Activated CD4-positive, CD25-positive, alpha-beta regulatory T cell treated with anti-CD3 and anti-CD28 coated beads, Interleukin-2, amount 50 U/mL, for 24 hours (primary cell): Measurements from ENCODE around the gene KIRREL3.

Experiments used
- ATAC-seq, 2 donors: fragments of 150-1000 bp; cut with Tn5 transposase; one replicate each; pipeline ENCODE4 v1.10.0; 2021; ENCODE audit warnings: mild to moderate bottlenecking in 1 of 2, moderate library complexity in 1 of 2

KIRREL3 gene

GRCh38 chr11:126733685-126734084 lies 266.9 kb downstream of the KIRREL3 start:
- ATAC-seq: no peak

- no peak for ATAC-seq
Observed at GRCh38 chr11:126732981-126733380, 267.6 kb downstream of the KIRREL3 start.

- no peak for ATAC-seq
Observed at GRCh38 chr11:126731576-126732142, 268.9 kb downstream of the KIRREL3 start.

GRCh38 chr11:126727381-126727780 lies 273.2 kb downstream of the KIRREL3 start:
- ATAC-seq: no peak

GRCh38 chr11:126725521-126725920 lies 275.0 kb downstream of the KIRREL3 start:
- no peak for ATAC-seq

DNA sequence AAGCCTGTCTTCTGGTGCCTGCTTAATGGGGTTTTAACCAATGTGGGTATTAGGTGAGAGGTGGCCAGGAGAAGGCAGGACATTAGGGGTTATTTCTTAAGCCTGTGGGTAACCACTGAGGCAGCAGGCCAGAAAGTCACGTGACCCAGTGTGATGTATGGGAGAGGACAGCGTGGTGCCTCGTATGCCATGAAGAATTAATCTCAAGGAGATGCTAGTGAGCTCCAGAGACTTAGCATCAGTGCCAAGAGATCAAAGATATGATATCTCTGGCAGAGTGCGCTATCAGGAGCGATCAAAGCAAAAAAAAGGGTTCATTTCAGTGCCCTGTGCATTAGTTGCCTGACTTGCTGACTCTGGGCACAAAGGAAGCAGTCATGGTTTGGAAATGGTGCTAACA lies 275.5 kb downstream of the KIRREL3 start:
- ATAC-seq: no peak

GRCh38 chr11:126723665-126724045 lies 276.9 kb downstream of the KIRREL3 start:
- no peak for ATAC-seq

DNA sequence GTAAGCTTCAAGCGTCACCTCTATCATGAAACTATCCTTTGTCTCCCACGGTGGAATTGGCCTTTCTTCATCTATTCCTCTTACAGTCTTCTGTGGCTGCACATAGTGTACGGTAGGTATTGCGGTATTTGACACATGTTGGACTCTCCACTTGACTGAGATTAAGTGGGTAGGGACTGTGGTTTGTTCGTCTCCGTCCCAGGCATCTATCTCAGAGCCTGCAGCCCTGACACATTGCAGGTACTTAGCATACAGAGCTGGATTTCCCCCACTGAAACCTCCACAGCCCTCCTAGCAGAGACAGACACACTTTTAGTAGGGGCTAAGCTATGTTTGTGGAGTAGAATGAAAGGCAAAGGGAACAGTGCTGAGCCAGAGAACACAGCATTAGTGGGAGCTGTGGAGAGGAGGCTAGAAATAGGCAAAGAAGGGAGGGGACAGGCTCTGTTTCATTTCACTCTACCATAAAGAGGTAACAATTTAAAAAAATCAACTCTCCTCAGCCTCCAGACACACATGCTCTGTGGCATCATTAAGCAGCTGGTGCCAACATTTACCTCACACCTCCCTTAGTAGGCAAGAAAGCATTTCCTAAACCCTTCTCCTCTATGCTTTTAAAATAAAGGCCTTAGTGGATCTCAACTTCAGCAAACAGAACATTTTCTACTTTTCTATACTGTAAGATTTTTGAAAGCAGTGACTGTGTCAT lies 277.5 kb downstream of the KIRREL3 start:
- no peak for ATAC-seq

DNA sequence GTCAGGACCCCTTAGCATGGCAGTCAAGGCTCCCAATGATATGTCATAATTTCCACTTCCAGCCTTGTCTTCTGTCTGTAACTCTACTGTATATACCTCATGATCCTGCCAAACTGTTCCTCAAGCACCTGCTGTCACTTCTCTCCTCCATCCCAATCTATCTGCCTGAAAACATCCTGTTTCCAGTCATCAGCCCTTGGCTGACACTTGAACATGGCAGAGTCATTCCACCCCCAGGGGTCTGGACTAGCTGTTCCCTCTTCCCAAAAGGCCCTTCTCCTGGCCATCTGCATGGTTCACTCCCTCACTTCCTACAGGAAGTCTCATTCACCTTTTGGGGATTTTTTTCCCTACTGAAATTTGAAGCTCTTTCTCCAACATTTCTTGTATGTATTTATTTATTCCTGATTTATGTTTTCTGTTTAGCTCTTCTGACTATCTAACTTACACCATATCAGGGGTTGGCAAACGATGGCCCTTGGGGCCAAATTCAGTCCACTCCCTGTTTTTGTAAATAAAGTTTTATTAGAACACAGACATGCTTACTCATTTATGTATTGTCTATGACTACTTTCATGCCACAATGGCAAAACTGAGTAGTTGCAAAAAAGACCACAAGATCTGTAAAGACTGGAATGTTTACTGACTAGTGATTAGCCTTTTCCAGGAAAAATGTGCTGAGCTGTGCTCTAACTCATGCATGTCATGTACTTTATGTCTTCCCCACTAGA lies 278.4 kb downstream of the KIRREL3 start:
- no peak for ATAC-seq

DNA sequence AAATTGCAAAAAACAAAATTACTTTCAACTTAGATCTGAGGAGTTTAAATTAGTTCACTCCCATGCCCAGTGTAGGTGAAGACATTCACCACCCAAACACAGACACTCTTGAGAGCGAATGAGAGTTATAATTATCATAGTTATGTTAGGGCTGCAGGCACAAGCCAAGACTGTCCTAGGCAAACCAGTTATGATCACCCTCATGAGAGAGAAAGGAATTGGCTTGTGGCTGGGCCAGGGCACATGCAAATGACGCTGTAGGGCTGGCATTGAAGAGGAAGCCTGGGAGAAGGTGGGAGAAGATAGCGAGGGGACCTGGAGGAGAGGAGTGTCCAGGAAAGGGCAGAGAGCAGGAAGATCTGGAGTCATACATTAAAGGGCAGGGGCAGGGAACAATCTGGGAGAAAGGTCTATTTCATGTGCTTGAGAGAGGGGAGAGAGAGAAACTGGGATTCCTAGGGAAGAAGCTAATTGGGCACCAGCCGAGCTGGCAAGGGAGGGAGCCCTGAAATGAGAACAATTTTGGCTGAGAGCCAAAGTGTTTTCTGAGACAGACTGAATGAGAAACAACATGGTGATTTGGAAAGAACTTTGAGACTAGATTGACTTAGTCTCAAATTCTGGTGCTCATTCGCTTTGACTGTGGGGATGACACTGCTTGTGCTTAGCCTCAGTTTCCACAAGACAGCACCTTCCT lies 279.9 kb downstream of the KIRREL3 start:
- ATAC-seq: no peak

DNA sequence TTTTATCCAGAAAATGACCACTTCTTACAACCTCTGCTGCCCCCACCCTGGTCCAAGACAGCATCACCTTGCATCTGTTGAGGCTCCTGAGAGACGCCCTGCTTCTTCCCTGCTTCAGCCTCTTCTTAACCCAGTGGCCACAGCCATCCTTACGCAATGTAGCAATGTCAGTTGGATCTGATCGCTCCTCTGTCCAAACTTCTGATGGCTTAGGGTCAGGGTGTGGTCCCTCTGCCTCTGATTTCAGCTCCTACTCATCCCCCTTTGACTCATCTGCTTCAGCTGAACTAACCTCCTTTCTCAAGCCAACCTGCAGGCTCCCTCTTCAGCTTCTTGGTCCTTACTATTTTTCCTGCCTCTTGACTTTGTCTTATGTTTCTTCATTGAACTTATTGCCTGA lies 280.8 kb downstream of the KIRREL3 start:
- no peak for ATAC-seq

- ATAC-seq: no peak
Observed at GRCh38 chr11:126718276-126718675, 282.3 kb downstream of the KIRREL3 start.

- no peak for ATAC-seq
Observed at GRCh38 chr11:126716456-126717083, 284.0 kb downstream of the KIRREL3 start.

GRCh38 chr11:126713806-126714205 lies 286.8 kb downstream of the KIRREL3 start:
- no peak for ATAC-seq

- ATAC-seq: no peak
Observed at GRCh38 chr11:126711977-126712625, 288.5 kb downstream of the KIRREL3 start.

- no peak for ATAC-seq
Observed at GRCh38 chr11:126710804-126711399, 289.7 kb downstream of the KIRREL3 start.

DNA sequence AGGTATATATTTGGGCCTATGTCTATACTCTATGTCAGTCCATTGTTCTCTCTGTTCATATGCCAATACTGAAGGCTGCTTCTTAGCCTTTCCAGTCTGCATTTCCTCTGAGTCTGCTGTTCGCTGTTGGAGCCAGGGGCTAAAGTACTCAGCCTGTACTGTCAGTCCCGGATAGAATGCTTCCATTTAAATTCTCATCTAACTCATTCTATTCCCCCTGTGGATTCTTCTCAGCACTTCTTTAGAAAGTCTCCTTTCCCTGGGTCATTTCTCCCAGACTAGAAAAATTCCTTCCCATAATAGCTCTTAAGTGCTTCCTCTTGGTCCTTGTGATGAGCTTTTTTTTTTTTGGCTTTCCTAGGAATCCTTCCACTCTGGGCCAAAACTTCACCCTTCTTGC lies 293.1 kb downstream of the KIRREL3 start:
- no peak for ATAC-seq

GRCh38 chr11:126704096-126704495 lies 296.5 kb downstream of the KIRREL3 start:
- no peak for ATAC-seq

DNA sequence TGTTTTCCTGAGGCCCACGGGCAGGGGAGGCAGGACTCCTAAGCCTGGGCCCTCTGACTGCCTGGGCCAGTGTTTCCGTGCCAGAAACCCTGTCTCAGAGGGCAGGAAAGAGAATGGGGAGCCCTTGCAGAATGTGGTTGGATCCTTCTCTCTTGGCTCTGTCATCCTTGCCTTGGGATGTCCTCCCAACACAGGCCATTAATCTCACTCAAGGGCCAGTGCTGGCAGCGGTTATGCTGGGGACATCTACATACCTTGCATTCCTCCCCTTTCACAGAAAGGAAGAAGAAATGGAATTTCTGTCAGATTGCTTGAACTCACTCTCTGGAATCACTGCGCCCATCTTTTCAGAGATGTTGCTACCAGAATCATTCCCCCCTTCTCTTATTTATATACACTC lies 296.9 kb downstream of the KIRREL3 start:
- no peak for ATAC-seq

DNA sequence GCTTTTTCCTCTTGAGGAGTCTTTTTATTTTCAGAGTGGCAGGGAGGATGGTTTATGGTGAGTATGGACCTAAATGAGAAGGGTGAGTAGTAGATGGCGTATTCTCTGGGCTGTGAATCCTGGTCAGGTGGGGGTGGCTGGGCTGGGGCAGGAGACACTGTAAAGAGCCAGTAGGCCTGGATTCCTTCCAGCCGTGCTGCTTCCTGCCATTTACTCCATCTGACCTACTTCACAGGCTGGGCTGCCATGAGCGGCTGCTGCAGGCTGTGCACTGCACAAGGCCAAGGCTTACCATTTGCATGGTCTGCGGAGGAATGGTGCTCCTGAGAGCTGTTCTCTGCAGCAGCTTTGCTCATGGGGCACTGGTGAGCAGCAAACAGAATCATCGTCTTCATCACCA lies 297.6 kb downstream of the KIRREL3 start:
- ATAC-seq: no peak

- no peak for ATAC-seq
Observed at GRCh38 chr11:126702165-126702720, 298.3 kb downstream of the KIRREL3 start.

DNA sequence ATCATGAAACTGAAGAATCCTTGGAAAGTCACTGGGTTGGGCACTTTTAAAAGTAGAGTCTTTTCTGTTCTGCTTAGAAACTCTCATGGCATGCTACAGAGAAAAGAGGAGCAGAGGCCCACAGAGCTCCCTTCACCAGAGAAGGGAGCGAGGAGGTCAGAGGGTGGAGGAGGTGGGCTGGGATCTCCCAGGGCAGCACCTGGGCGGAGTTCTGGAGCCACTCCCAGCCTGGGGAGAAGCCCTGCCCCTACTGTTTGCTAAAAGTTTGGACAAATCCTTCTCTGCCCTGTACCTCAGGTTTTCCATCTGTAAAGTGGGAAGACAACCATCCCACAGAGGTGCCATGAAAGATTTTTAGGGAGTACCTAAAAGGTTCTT lies 299.1 kb downstream of the KIRREL3 start:
- ATAC-seq: no peak
